Measurements from ENCODE around the gene ADGRD1. TPM values are rescaled to one million over a fixed set of nuclear protein-coding genes. Genes with fewer than 3 reads are reported as not detected.

The ADGRD1 gene
- total RNA-seq, 1 experiment from 2014 or later: not detected

- in situ Hi-C loops (cut with HindIII; ENCODE audit: low pct_unique_long_range_greater_than_20kb, low sequenced_read_pairs): no loop called here
- DNase-seq (ENCODE audit: low read depth): no peak
These were observed 185.1 kb downstream of the ADGRD1 start for GRCh38 chr12:131138638-131139362.

DNA sequence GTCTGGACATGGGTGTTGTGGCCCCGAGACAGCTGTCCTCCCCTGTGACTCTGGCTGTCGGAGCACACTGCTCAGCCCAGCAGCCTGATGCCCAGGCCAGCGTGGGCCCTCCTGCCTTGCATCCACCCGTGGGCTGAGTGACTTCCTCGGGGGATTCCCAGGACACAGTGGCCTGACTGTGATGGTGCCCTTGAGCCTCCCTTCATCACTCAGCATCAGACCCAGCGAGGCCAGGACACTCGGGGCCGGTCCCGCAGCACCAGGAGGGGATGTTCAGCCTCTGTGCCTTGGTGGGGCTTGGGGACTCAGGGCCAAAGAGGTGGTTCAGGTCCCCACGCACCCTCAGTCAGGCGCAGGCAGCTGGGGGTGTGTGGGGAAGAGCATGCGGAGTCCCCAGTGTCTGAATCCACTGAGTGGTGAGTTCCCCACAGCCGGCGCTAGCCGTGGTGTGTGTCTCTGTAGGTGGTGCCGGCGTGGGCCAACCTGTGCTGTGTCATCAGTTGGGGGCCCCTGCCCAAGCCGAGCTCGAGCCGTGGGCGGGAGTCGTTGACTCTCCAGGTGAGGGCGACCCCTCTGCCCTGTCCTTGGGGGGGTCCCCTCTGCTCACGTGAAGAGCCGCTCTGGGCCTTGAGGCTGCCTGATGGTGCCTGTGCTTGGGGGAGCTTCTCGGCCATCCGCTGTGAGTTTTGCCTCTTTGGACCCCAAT, 185.8 kb downstream of the ADGRD1 start:
- in situ Hi-C loops (cut with HindIII; ENCODE audit: low pct_unique_long_range_greater_than_20kb, low sequenced_read_pairs): no loop called here
- no peak for DNase-seq (ENCODE audit: low read depth)

GRCh38 chr12:131140069-131140435, 186.3 kb downstream of the ADGRD1 start:
- in situ Hi-C loops (cut with HindIII; ENCODE audit: low pct_unique_long_range_greater_than_20kb, low sequenced_read_pairs): no loop called here
- no peak for DNase-seq (ENCODE audit: low read depth)

- no peak for DNase-seq (ENCODE audit: low read depth)
- in situ Hi-C loops (cut with HindIII; ENCODE audit: low pct_unique_long_range_greater_than_20kb, low sequenced_read_pairs): no loop called here
These were observed 187.0 kb downstream of the ADGRD1 start for GRCh38 chr12:131140697-131141096.

DNA sequence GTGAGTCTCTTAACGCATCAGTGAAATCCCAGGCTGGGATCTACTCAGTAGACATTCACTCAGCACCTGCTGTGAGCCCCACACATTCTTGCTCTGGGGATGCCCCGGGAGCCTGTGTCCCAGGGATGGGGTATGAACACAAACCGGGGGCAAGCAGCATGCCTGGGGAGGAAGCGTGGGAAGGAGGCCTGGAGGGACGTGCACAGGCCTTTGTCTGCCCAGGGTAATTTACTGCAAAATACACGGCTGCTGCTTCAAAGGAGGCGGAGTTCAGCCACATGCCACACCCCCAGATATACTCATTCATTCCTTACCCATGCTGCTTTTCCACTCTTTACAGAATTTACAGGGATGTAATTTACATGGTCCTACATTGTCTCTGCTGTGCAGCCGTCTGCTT, 187.8 kb downstream of the ADGRD1 start:
- no peak for DNase-seq (ENCODE audit: low read depth)
- in situ Hi-C loops (cut with HindIII; ENCODE audit: low pct_unique_long_range_greater_than_20kb, low sequenced_read_pairs): no loop called here

DNA sequence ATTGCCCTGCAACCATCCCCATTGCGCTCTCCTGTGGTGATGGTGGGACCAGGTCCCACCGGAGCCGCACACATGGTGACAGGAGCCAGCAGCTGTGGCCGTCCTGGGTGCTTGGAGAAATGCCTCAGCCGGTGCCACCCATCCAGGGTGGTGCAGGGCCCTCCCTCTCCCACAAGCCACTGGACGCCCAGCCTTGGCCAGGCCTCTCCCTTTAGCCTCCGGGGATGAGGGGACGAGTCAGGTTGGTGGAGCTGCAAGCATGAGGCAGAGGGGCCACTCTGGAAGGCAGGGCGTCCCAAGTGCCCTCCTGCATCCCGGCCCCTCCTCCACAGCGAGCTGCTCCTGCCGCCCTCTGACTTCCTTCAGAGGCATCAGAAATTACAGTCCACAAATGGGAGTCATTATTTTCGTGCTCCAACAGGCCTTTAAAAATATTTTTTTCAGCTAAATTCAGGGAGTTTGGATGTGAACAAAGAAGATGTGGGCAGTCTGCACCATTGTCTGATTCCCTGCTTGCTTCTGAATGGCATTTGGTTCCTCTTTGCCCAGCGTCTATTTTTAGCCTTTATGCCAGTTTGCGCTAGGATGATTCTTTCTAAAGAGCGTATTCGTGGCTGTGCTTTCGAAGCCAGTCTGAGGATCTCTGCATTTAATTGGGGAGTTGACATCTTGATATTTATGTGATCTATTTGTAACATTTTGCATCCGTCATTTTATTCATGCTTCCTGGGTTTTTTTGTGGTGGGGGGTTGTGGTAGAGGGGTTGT, 189.4 kb downstream of the ADGRD1 start:
- DNase-seq (ENCODE audit: low read depth): no peak
- in situ Hi-C loops (cut with HindIII; ENCODE audit: low pct_unique_long_range_greater_than_20kb, low sequenced_read_pairs): no loop called here

GRCh38 chr12:131146173-131146675, 192.5 kb downstream of the ADGRD1 start:
- DNase-seq (ENCODE audit: low read depth): no peak
- in situ Hi-C loops (cut with HindIII; ENCODE audit: low pct_unique_long_range_greater_than_20kb, low sequenced_read_pairs): no loop called here

- DNase-seq (ENCODE audit: low read depth): no peak
- in situ Hi-C loops (cut with HindIII; ENCODE audit: low pct_unique_long_range_greater_than_20kb, low sequenced_read_pairs): no loop called here
These were observed 193.6 kb downstream of the ADGRD1 start for GRCh38 chr12:131147293-131147692.

GRCh38 chr12:131147894-131148293, 194.2 kb downstream of the ADGRD1 start:
- in situ Hi-C loops (cut with HindIII; ENCODE audit: low pct_unique_long_range_greater_than_20kb, low sequenced_read_pairs): no loop called here
- no peak for DNase-seq (ENCODE audit: low read depth)

GRCh38 chr12:131151558-131152345, 198.0 kb downstream of the ADGRD1 start:
- in situ Hi-C loops (cut with HindIII; ENCODE audit: low pct_unique_long_range_greater_than_20kb, low sequenced_read_pairs): no loop called here
- no peak for DNase-seq (ENCODE audit: low read depth)

DNA sequence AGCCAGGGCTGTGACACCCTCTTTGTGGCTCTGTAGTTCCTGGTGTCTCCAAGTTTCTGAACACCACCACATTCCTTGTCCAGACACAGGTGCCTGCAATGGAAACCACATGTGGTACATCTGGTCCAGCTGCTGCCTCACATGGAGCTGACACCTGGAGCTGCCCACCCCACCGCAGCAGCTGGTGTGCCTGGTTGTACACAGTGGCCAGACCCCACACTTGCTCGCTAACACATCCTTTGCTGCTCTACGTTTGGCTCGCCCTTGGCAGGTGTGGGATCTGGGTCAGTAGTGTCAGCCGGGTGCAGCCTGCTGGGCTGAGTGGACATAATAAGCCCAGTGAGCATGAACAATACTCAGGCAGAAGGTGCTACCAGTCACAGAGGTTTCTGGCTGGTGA, 198.9 kb downstream of the ADGRD1 start:
- DNase-seq (ENCODE audit: low read depth): no peak
- in situ Hi-C loops (cut with HindIII; ENCODE audit: low pct_unique_long_range_greater_than_20kb, low sequenced_read_pairs): no loop called here

GRCh38 chr12:131153016-131153415, 199.3 kb downstream of the ADGRD1 start:
- DNase-seq (ENCODE audit: low read depth): no peak
- in situ Hi-C loops (cut with HindIII; ENCODE audit: low pct_unique_long_range_greater_than_20kb, low sequenced_read_pairs): no loop called here

- DNase-seq (ENCODE audit: low read depth): no peak
- in situ Hi-C loops (cut with HindIII; ENCODE audit: low pct_unique_long_range_greater_than_20kb, low sequenced_read_pairs): no loop called here
These were observed 200.2 kb downstream of the ADGRD1 start for GRCh38 chr12:131153956-131154355.

- DNase-seq (ENCODE audit: low read depth): no peak
- in situ Hi-C loops (cut with HindIII; ENCODE audit: low pct_unique_long_range_greater_than_20kb, low sequenced_read_pairs): no loop called here
These were observed 201.4 kb downstream of the ADGRD1 start for GRCh38 chr12:131155131-131155530.

DNA sequence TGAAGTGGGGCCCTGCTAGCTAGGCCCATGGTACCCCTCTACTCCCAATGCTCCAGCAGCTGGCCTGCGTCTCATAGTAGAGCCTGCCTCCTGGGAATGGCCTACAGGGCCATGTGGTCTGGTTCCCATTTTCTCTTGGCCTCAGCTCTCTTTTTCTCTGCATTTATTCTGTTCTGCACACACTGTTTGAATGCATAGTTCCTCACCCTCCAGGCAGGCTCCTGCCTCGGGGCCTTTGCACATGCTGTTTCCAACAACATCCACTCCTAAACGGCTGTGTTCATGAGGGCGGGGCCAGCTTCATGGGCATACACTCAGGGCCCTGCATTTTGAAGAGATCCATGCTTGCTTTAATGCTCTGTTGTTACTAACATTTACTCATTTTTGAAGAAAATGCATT, 204.0 kb downstream of the ADGRD1 start:
- no peak for DNase-seq (ENCODE audit: low read depth)
- in situ Hi-C loops (cut with HindIII; ENCODE audit: low pct_unique_long_range_greater_than_20kb, low sequenced_read_pairs): no loop called here

DNA sequence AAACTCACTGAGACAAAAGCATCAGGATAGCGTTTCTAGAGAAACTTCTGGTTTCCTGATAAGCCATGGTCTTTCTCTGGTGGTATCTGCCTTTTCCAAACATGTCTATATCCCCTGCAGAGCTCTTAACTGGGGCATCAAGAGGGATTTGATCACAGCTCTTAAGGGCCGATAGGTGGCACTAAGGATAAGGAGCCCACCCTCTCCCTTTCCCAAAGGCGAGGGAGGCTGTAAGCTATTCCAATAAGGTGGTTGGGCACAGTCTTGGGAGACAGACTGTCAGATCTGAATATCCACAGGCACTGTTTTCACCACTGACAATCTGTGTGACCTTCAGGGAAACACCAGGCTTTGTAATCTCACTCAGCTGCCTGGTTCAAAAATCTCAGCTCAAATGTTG, 206.0 kb downstream of the ADGRD1 start:
- in situ Hi-C loops (cut with HindIII; ENCODE audit: low pct_unique_long_range_greater_than_20kb, low sequenced_read_pairs): no loop called here
- no peak for DNase-seq (ENCODE audit: low read depth)

- in situ Hi-C loops (cut with HindIII; ENCODE audit: low pct_unique_long_range_greater_than_20kb, low sequenced_read_pairs): no loop called here
- DNase-seq (ENCODE audit: low read depth): no peak
These were observed 208.4 kb downstream of the ADGRD1 start for GRCh38 chr12:131162113-131162512.

DNA sequence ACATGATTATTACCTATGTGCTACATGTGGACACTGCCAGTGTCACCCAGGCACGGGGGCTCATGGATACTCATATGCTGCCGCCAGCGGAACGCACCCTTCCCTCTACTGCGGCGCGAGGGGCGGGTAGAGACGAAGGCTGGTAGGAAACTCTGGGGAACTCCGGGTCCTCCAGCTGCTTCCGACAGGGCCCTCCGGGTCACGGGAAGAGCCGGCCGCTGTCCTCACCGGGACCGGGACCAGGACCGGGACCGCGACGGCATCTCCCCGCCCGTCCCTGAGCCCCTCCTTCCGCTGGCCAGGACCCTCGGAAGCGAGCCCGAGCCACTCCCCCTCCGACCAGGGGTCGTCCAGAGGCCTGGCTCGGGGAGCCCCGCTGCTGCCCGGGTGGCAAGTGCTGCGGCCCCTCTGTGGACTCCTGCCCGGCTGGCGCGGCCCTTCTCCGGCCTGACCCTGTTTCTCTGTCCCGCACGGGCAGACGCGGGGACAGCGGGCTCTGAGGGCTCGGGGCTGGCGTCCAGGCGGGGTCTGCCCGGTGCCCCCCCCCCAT, 209.6 kb downstream of the ADGRD1 start:
- DNase-seq (ENCODE audit: low read depth): no peak
- in situ Hi-C loops (cut with HindIII; ENCODE audit: low pct_unique_long_range_greater_than_20kb, low sequenced_read_pairs): no loop called here

All from Caki2 (cell line).